Upper lobe of right lung (tissue), 1 donor: Measurements from ENCODE around the gene C1QTNF9. TPM values are rescaled to one million over a fixed set of nuclear protein-coding genes. Genes with fewer than 3 reads are reported as not detected.

Source experiments
- ATAC-seq: fragments of 200-7000 bp; cut with Tn5 transposase; one replicate; pipeline ENCODE4 v1.9.1; 2020; ENCODE audit warnings: mild to moderate bottlenecking, moderate library complexity
- DNase-seq: peaks from one replicate; pipeline ENCODE4 v3.0.0-alpha.2; 2020
- H3K27ac ChIP-seq: fragments of 200-600 bp; one replicate; pipeline ENCODE4 v1.8.0; 2022
- H3K27me3 ChIP-seq: fragments of 200-600 bp; one replicate; pipeline ENCODE4 v1.8.0; 2022; ENCODE audit warnings: mild to moderate bottlenecking
- H3K36me3 ChIP-seq: fragments of 200-600 bp; one replicate; pipeline ENCODE4 v1.8.0; 2022
- H3K4me1 ChIP-seq: fragments of 200-600 bp; one replicate; pipeline ENCODE4 v1.8.0; 2022
- H3K4me3 ChIP-seq: fragments of 200-600 bp; one replicate; pipeline ENCODE4 v1.8.0; 2022; ENCODE audit warnings: mild to moderate bottlenecking
- H3K9me3 ChIP-seq: fragments of 200-600 bp; one replicate; pipeline ENCODE4 v1.8.0; 2022
- CTCF ChIP-seq: fragments of 200-600 bp; IDR thresholded peaks from one replicate; pipeline ENCODE4 v1.8.0; 2022; ENCODE audit warnings: antibody characterized with exemption
- intact Hi-C: fragments of 100-400 bp; cut with DNase I; formaldehyde crosslinking; loops from one replicate; pipeline ENCODE4 v1.11.0; 2022
- total RNA-seq: library from RNA; stranded (reverse); fragmentation: NEBNext Ultra II Directional; extraction: Animal tissue kit (Norgen Biotek cat#: 25700); gene quantifications from one replicate; pipeline ENCODE4 v1.2.1, GENCODE V29; 2021
- donor health status: DM: no; HTN: yes; CAD: no; lungs with severe emphysema.

Gene C1QTNF9
- total RNA-seq, 1 donor from 2014 or later: not detected

- intact Hi-C loops: no loop called here
- H3K27me3 ChIP-seq: no peaks in the 10 kb centered on the region
- no peak for TF ChIP-seq CTCF
- no peak for ATAC-seq
- H3K9me3 ChIP-seq: no peaks in the 10 kb centered on the region
- H3K4me1 ChIP-seq: peaks cover 52% of the 10 kb centered on the region
- no peak overlapping the region for H3K4me3 ChIP-seq
- DNase-seq: no peak
- no peaks in the 10 kb centered on the region for H3K36me3 ChIP-seq
- H3K27ac ChIP-seq: no peak overlapping the region
Measured at GRCh38 chr13:24276861-24277260, 32.5 kb upstream of the C1QTNF9 start.

GRCh38 chr13:24277761-24278160, 31.6 kb upstream of the C1QTNF9 start:
- no peak overlapping the region for H3K27ac ChIP-seq
- H3K4me3 ChIP-seq: no peak overlapping the region
- DNase-seq (no peak), ATAC-seq (no peak)
- H3K36me3 ChIP-seq: peaks cover 2% of the 10 kb centered on the region
- H3K27me3 ChIP-seq: no peaks in the 10 kb centered on the region
- H3K4me1 ChIP-seq: peaks cover 46% of the 10 kb centered on the region
- no peak for TF ChIP-seq CTCF
- H3K9me3 ChIP-seq: no peaks in the 10 kb centered on the region
- intact Hi-C loops: no loop called here

- peak; percentile 58 for ATAC-seq
- no peak for DNase-seq
- H3K27me3 ChIP-seq: no peaks in the 10 kb centered on the region
- TF ChIP-seq CTCF: no peak
- peaks cover 20% of the 10 kb centered on the region for H3K36me3 ChIP-seq
- intact Hi-C loops: no loop called here
- H3K4me3 ChIP-seq: no peak overlapping the region
- peaks cover 29% of the 10 kb centered on the region for H3K4me1 ChIP-seq
- H3K27ac ChIP-seq: peak overlapping the region; percentile 51
- H3K9me3 ChIP-seq: no peaks in the 10 kb centered on the region
Measured at GRCh38 chr13:24279327-24280110, 29.9 kb upstream of the C1QTNF9 start.

GRCh38 chr13:24280720-24281119, 28.7 kb upstream of the C1QTNF9 start:
- peak; percentile 81 for DNase-seq

DNA sequence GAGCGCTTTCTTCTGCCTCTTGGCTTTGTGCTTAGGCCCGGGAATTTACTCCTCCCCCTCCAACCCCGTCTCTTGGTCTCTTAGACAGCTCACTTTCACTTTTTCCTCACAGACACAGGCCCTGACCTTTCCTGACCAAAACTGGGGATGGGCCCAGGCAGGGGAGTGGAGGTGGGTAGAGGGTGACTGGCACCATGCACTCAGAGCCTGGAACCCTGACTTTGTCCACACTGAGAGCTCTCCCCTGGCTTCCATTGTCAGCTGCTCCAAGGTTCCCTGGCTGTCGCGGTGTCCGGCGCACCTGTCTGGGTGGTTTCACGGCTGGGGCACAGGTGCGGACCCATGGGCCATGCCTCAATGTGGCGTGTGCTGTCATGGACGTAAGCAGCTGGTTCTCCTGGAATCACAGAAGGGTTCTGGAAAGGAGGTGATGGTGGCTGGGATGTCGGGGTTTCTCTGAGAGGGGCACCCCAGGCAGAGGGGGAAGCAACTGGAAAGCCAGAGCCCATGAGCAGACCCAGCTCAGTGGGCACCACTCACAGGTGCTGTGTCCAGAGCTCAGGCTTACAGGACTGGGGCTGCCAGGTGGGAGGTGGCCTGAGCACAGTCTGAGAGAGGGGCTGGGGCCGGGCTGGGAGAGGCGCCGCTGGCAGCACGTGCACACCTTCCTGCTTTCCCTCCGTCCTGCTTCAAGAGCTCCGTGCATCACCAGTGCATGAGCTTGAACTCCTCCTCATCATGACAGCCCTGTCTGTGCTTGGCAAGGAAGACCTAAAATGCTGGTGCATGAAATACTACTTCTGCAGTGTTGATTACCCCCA, 28.0 kb upstream of the C1QTNF9 start:
- H3K9me3 ChIP-seq: no peaks in the 10 kb centered on the region
- peak; percentile 37 for ATAC-seq
- TF ChIP-seq CTCF: no peak
- H3K36me3 ChIP-seq: peaks cover 39% of the 10 kb centered on the region
- H3K4me1 ChIP-seq: peaks cover 17% of the 10 kb centered on the region
- DNase-seq: no peak
- H3K27me3 ChIP-seq: no peaks in the 10 kb centered on the region
- peak overlapping the region; percentile 51 for H3K27ac ChIP-seq
- intact Hi-C loops: no loop called here
- no peak overlapping the region for H3K4me3 ChIP-seq

More at GRCh38 chr13:24280720-24281119, 28.7 kb upstream of the C1QTNF9 start:
- no peak for TF ChIP-seq CTCF
- no peaks in the 10 kb centered on the region for H3K27me3 ChIP-seq
- H3K4me3 ChIP-seq: no peak overlapping the region
- H3K27ac ChIP-seq: peak overlapping the region; percentile 51
- intact Hi-C loops: no loop called here
- H3K9me3 ChIP-seq: no peaks in the 10 kb centered on the region
- H3K4me1 ChIP-seq: peaks cover 19% of the 10 kb centered on the region
- peaks cover 32% of the 10 kb centered on the region for H3K36me3 ChIP-seq
- ATAC-seq: peak; percentile 88
